ENCODE data around the gene RYR1.

GRCh38 chr19:38445362-38445761 is 11.9 kb downstream of the RYR1 start:
- TF ChIP-seq, protein P1, sequence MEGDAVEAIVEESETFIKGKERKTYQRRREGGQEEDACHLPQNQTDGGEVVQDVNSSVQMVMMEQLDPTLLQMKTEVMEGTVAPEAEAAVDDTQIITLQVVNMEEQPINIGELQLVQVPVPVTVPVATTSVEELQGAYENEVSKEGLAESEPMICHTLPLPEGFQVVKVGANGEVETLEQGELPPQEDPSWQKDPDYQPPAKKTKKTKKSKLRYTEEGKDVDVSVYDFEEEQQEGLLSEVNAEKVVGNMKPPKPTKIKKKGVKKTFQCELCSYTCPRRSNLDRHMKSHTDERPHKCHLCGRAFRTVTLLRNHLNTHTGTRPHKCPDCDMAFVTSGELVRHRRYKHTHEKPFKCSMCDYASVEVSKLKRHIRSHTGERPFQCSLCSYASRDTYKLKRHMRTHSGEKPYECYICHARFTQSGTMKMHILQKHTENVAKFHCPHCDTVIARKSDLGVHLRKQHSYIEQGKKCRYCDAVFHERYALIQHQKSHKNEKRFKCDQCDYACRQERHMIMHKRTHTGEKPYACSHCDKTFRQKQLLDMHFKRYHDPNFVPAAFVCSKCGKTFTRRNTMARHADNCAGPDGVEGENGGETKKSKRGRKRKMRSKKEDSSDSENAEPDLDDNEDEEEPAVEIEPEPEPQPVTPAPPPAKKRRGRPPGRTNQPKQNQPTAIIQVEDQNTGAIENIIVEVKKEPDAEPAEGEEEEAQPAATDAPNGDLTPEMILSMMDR (conservative IDR thresholded peaks at IDR 0.05; ENCODE audit: low read depth, low read length): no peak
- TF ChIP-seq EZH2 (IDR thresholded peaks at IDR 0.05; ENCODE audit: low read length, unreplicated experiment): no peak

Measured in PC-3 (cell line).